NCI-H187 treated with DMSO at 0.1 percent for 48 hours (cell line): ENCODE measurements around the gene TRIM56.
"Not testable (repeated sequence)": the region's sequence is repeated elsewhere in the genome, so short reads cannot be mapped to it uniquely, and the experiment has no call there.

Experiments used
- DNase-seq: peaks from one replicate; lab custom pipeline; 2025; lab: John Stamatoyannopoulos, UW

TRIM56 gene, protein sequence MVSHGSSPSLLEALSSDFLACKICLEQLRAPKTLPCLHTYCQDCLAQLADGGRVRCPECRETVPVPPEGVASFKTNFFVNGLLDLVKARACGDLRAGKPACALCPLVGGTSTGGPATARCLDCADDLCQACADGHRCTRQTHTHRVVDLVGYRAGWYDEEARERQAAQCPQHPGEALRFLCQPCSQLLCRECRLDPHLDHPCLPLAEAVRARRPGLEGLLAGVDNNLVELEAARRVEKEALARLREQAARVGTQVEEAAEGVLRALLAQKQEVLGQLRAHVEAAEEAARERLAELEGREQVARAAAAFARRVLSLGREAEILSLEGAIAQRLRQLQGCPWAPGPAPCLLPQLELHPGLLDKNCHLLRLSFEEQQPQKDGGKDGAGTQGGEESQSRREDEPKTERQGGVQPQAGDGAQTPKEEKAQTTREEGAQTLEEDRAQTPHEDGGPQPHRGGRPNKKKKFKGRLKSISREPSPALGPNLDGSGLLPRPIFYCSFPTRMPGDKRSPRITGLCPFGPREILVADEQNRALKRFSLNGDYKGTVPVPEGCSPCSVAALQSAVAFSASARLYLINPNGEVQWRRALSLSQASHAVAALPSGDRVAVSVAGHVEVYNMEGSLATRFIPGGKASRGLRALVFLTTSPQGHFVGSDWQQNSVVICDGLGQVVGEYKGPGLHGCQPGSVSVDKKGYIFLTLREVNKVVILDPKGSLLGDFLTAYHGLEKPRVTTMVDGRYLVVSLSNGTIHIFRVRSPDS

DNA sequence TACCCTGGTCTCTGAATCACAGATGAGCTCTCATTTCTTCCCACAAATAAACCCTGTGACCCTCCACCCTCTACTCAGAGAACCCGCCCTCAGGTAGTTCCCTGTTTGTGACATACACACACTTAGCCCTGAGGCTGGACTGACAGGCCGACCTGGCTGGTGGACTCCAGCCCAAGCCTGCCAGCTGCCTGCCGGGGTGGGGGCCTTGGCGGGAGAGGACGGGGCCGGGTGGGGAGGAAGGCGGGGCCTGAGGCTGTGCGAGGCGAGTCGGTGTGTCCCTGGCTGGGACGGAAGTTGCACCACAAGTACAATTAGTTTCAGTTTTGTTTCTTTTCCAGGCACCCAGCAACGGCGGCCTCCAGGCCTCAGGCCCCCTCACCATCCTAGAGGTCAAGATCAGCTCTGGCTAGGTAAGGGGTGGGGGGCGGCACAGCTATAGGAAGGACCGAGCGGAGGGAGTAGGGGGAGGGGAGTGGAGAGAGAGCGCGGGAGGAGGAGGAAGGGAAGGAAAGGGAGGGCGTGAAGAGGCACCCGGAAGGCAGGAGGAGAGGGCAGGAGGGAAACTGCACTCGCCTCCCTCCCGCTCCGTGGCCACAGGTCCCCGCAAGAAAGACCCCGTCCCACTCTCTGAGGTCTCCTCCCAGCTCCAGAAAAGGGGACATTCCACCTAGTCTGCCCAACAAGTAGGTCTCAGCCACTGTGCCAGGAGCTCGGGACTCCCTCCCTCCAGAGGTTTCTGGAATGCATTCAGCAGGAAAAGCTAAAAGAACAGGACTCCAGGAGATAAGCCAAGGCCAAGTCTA, at the start of gene TRIM56:
TSS of gene TRIM56 (plus strand) at position 320 of the 803 bp plus-strand sequence. CDS start 1,832 bp downstream, outside the sequence.
- peak; percentile 48 for DNase-seq

DNA sequence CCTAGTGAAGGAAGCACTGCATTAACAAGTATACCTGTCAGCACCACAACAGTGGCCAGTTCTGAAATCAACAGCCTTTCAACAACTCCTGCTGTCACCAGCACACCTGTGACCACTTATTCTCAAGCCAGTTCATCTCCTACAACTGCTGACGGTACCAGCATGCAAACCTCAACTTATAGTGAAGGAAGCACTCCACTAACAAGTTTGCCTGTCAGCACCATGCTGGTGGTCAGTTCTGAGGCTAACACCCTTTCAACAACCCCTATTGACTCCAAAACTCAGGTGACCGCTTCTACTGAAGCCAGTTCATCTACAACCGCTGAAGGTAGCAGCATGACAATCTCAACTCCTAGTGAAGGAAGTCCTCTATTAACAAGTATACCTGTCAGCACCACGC, 49.3 kb upstream of the TRIM56 start:
- DNase-seq = no peak

DNA sequence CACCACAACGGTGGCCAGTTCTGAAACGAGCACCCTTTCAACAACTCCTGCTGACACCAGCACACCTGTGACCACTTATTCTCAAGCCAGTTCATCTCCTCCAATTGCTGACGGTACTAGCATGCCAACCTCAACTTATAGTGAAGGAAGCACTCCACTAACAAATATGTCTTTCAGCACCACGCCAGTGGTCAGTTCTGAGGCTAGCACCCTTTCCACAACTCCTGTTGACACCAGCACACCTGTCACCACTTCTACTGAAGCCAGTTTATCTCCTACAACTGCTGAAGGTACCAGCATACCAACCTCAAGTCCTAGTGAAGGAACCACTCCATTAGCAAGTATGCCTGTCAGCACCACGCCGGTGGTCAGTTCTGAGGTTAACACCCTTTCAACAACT, 44.0 kb upstream of the TRIM56 start:
- not testable (repeated sequence) for DNase-seq

DNA sequence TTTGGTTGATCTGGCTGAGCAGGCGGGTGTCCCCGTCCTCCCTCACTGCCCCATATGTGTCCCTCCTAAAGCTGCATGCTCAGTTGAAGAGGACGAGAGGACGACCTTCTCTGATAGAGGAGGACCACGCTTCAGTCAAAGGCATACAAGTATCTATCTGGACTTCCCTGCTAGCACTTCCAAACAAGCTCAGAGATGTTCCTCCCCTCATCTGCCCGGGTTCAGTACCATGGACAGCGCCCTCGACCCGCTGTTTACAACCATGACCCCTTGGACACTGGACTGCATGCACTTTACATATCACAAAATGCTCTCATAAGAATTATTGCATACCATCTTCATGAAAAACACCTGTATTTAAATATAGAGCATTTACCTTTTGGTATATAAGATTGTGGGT, 26.9 kb upstream of the TRIM56 start:
- DNase-seq = no peak

DNA sequence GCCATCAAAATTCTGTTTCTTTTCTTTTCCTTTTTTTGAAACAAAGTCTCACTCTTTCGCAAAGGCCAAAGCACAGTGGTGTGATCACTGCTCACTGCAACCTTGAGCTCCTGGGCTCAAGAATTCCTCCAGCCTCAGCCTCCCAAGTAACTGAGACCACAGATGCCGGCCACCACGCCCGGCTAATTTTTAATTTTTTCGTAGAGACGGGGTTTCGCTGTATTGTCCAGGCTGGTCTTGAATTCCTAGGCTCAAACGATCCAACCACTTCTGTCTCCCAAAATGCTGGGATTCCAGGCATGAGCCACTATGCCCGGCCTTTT, 25.7 kb upstream of the TRIM56 start:
- no peak for DNase-seq

DNA sequence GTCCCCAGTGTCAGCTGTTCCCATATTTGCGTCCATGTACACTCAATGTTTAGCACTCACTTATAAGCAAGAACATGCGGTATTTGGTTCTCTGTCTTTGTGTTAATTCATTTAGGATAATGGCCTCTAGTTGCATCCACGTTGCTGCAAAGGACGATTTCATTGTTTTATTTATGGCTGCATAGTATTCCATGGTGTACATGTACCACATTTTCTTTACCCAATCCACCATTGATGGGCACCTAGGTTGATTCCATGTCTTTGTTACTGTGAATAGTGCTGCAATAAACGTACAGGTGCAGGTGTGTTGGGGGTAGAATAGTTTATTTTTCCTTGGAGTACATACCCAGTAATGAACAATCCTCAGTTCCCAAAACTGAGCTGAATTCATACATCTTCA, 24.3 kb upstream of the TRIM56 start:
- DNase-seq = no peak

DNA sequence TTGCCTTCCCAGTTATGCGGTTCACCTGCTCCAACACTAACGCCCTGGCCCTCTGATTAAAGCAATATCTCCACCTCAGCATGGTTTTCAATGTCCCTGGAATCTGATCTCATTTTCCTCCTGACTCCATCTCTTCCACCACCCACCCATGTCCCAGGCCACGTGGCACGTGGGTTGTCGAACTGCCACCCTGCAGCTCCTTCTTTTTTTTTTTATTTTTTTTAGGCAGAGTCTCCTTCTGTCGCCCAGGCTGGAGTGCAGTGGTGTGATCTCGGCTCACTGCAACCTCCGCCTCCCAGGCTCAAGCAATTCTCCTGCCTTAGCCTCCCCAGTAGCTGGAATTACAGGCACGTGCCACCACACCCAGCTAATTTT, 21.1 kb upstream of the TRIM56 start:
- not testable (repeated sequence) for DNase-seq

DNA sequence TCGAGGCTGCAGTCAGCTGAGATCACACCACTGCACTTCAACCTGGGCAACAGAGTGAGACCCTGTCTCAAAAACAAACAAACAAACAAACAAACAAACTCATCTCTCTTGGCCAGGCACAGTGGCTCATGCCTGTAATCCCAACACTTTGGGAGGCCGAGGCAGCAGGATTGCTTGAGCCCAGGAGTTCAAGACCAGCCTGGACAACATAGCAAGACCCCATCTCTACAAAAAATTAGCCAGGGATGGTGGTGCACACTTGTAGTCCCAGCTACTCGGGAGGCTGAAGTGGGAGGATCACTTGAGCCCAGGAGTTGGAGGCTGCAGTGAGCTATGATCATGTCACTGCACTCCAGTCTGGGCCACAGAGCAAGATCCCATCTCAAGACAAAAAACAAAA, 20.1 kb upstream of the TRIM56 start:
- not testable (repeated sequence) for DNase-seq

DNA sequence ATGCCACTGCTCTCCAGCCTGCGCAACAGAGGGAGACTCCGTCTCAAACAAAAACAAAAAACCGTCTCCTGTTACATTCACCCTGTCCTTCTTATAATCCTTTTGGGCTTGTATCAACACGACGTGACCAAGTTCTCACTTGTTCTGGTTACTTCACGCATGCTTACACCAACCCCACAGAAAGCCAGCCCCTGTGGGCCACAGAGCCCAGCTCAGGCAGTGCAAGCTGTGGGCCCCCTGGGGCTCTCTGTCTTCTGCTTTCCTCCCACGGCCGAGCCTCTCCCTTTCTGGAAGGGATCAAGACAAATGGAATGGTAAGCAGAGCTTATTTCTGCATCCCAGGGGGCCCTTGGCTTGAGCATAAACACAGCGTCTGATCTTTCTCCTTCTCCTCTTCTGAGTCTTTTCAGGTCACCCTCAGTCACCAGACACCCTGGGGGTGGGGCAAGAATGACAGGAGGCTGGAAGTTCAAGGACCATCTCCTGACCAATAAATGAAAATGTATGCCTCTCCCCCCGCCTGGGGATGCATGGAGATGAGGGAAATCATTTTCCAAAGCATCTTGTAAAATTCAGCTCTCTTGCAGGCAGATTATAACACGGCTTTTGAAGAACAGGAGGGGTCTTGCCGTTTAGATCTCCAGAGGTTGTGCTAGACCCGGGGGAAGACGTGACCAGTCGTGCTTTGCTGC, 19.0 kb upstream of the TRIM56 start:
- no peak for DNase-seq

DNA sequence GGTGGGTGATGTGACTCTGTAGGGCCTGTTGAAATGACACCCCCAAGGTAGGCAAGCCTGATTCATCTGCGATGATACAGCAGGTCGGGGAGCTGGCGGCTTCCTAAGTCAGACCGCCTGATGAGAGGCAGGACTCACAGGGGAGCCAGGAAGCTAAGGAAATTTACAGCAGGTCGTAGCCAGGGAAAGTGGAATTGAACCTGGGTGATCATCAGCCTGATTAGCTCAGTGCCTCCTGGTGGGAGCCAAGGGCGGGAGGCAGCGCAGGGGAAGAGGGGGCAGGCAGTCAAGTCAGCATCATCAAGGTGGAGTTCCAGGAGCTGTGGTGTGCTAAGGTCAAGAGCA, 18.5 kb upstream of the TRIM56 start:
- DNase-seq = no peak

DNA sequence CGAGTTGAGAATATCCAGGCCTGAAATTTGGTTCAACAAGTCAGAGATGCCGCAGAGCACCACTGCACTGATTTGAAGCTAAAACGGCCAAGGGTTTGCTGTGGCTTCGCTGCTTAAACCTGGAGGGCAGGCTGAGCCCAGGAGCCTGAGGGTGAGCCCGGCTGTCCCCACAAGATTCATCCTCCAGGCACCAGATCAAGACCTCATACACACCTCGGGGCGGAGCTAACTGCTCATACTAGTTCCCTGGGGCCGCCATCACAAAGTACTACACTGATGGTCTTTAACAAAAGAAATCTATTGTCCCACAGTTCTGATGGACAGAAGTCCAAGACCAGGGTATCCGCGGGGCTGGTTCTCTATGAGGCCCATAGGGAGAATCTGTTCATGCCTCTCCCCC, 16.9 kb upstream of the TRIM56 start:
- no peak for DNase-seq

DNA sequence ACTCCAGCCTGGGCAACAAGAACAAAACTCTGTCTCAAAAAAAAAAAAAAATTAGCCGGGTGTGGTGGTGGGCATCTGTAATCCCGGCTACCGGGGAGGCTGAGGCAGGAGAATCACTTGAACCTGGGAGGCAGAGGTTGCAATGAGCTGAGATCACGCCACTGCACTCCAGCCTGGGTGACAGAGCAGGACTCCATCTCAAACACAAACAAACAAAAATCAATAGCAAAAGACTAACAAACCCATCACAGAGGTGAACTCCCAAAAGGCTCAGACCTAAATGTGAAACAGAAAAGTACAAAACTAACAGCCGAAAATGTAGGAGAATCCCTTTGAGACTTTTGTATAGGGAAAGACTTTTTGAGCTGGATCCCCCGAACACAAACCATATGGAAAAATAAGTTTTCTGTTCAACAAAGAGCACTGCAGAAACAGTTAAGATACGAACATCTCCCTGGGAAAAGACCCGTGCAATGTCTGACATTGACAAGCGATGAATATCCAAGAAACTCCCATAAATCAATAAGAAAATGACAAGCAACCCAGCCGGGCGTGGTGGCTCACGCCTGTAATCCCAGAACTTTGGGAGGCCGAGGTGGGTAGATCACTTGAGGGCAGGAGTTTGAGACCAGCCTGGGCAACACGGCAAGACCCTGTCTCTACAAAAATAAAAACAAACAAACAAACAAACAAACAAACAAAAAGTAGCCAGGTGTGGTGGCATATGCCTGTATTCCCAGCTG, 13.7 kb upstream of the TRIM56 start:
- not testable (repeated sequence) for DNase-seq

DNA sequence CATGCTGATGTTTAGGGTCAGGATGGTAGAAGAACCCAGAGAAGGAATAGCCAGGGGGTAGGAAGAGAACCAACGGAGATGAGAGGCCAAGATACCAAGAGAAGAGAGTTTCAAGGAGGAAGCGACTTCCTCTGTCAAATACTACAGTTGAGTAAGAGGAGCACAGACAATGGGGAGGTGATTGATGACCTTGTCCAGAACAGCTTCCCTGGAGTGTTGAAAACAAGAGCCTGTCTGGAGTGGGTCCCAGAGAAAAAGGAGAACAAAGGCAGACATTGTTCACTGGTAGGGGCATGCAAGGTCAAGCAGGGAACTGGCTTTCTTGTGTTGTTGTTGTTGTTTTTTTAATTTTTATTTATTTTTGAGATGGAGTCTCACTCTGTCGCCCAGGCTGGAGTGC, 9.6 kb upstream of the TRIM56 start:
- DNase-seq = no peak

DNA sequence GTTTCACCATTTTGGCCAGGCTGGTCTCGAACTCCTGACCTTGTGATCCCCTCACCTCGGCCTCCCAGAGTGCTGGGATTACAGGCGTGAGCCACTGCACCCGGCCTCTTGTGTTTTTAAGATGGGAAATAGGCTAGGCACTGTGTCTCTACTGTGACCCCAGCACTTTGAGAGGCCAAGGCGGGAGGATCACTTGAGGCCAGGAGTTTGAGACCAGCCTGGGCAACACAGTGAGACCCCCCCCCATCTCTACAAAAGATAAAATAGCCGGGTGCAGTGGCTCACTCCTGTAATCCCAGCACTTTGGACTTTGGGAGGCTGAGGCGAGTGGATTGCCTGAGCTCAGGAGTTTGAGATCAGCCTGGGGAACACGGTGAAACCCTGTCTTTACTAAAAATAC, 9.1 kb upstream of the TRIM56 start:
- not testable (repeated sequence) for DNase-seq

DNA sequence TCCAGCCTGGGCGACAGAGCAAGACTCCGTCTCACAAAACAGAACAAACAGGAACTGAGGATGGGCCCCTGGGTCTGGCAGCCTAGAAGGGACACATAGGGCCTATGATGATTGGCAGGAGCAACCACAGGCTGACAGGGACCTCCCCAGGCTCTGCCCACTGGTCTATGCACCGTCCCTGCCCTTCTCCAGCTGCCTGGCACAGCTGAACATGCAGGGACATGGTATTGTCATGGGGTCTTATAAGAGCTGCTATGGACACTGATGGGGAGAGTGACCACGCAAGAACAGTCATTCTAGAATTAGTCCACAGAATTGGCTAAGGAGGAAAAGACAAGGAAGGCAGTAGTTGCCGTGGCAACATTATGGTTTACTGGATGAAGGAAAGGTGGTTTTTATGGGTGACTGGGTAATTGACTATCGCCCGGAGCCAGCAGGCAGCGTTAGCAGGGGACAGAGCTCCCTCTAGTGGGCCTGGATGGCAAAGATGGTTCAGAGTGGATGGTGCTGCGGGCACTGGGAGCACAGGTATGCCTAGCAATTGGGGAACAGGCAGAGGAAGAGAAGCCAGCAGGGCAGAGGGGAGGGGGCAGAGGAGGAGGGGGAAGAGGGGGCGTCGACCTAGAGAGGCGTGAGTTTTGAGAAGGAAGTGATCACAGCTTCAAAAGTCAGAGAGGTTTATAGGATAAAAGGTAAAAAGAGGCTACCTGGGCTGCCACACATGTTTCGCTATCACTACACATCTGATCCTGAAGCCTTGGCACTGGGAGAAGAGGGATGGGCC, 7.8 kb upstream of the TRIM56 start:
- peak; percentile 83 for DNase-seq

DNA sequence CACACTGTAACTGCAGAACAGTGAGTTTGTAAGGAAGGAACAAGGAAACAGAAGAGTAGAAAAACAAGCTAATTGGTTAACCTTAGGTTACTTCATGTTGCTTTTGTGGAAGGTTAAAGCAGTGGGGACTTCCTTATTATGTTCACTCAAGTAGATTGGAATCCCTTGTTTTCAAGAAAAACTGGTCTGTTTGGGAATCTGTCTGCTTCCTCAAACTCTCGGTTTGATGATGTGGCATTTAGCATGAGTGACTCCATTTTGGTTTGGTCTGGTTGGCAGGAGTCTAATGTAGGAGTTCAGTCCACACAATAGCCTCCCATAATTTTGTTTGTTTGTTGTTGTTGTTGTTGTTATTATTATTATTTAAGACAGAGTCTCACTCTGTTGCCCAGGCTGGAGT, 3.8 kb upstream of the TRIM56 start:
- no peak for DNase-seq

DNA sequence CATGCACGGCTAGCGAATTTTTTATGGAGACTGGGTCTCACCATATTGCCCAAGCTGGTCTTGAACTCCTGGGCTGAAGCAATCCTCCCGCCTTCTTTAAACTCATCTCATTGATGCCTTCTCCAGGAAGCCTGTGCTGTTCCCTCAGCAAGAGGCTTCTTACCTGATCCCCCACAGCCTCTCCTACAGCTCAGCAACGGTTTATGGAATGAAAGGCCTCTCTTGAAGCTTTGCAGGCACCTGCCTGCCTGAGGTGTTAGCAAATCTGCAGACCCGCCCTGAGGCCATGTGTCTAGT, 468 bp upstream of the TRIM56 start:
- DNase-seq = no peak

DNA sequence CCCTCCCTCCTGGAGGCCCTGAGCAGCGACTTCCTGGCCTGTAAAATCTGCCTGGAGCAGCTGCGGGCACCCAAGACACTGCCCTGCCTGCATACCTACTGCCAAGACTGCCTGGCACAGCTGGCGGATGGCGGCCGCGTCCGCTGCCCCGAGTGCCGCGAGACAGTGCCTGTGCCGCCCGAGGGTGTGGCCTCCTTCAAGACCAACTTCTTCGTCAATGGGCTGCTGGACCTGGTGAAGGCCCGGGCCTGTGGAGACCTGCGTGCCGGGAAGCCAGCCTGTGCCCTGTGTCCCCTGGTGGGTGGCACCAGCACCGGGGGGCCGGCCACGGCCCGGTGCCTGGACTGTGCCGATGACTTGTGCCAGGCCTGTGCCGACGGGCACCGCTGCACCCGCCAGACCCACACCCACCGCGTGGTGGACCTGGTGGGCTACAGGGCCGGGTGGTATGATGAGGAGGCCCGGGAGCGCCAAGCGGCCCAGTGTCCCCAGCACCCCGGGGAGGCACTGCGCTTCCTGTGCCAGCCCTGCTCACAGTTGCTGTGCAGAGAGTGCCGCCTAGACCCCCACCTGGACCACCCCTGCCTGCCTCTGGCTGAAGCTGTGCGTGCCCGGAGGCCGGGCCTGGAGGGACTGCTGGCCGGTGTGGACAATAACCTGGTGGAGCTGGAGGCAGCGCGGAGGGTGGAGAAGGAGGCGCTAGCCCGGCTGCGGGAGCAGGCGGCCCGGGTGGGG, 2.2 kb downstream of the TRIM56 start:
- no peak for DNase-seq

DNA sequence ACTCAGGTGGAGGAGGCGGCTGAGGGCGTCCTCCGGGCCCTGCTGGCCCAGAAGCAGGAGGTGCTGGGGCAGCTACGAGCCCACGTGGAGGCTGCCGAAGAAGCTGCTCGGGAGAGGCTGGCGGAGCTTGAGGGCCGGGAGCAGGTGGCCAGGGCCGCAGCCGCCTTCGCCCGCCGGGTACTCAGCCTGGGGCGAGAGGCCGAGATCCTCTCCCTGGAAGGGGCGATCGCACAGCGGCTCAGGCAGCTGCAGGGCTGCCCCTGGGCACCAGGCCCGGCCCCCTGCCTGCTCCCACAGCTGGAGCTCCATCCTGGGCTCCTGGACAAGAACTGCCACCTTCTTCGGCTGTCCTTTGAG, 2.8 kb downstream of the TRIM56 start:
- DNase-seq = no peak

DNA sequence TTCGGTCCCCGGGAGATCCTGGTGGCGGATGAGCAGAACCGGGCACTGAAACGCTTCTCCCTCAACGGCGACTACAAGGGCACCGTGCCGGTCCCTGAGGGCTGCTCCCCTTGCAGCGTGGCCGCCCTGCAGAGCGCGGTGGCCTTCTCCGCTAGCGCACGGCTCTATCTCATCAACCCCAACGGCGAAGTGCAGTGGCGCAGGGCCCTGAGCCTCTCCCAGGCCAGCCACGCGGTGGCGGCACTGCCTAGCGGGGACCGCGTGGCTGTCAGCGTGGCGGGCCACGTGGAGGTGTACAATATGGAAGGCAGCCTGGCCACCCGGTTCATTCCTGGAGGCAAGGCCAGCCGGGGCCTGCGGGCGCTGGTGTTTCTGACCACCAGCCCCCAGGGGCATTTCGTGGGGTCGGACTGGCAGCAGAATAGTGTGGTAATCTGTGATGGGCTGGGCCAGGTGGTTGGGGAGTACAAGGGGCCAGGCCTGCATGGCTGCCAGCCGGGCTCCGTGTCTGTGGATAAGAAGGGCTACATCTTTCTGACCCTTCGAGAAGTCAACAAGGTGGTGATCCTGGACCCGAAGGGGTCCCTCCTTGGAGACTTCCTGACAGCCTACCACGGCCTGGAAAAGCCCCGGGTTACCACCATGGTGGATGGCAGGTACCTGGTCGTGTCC, 3.7 kb downstream of the TRIM56 start:
- no peak for DNase-seq
